BJ (cell line): ENCODE data around the gene CAMKV. TPM values are rescaled to one million over a fixed set of nuclear protein-coding genes. Genes with fewer than 3 reads are reported as not detected.
"Not testable (repeated sequence)": the region's sequence is repeated elsewhere in the genome, so short reads cannot be mapped to it uniquely, and the experiment has no call there.

Experiments
- CTCF ChIA-PET: fragments of 350-600 bp; formaldehyde crosslinking; extraction: SDS; loops from one replicate; lab custom pipeline; 2021; ENCODE audit warnings: antibody characterized with exemption, inconsistent platforms; lab: Yijun Ruan, JAX
- POLR2A ChIA-PET: fragments of 300-600 bp; sonication (Branson Sonifier 250); formaldehyde crosslinking; extraction: SDS; loops from one replicate; lab custom pipeline; 2021; ENCODE audit warnings: antibody characterized with exemption; lab: Charles Lee
- DNase-seq: peaks from one replicate; pipeline ENCODE4 v3.0.0-alpha.2; 2011; ENCODE audit warnings: low read depth
- H3K27me3 ChIP-seq: 2 replicates; pipeline ENCODE4 v1.6.0; 2011; ENCODE audit warnings: low read length; ENCODE audit not compliant: control insufficient read depth, insufficient read depth
- H3K36me3 ChIP-seq: 2 replicates; pipeline ENCODE4 v1.5.1; 2011; ENCODE audit warnings: low read length; ENCODE audit not compliant: control insufficient read depth, insufficient read depth
- H3K4me3 ChIP-seq: 2 replicates; pipeline ENCODE4 v1.5.1; 2011; ENCODE audit warnings: low read depth, mild to moderate bottlenecking, control low read depth, low read length
- polyA plus RNA-seq: library from polyadenylated mRNA; depleted of rRNA; stranded (reverse); fragments of >200 nt; gene quantifications from 2 replicates; pipeline ENCODE4 v1.2.3, GENCODE V29; 2011
- TF ChIP-seq, protein P1 (sequence below): IDR thresholded peaks from 2 replicates; pipeline ENCODE4 v1.5.1; 2011; ENCODE audit warnings: low read depth, mild to moderate bottlenecking, control low read depth, inconsistent platforms, low read length, moderate library complexity; ENCODE audit not compliant: insufficient read depth

Gene CAMKV
- polyA plus RNA-seq, 1 experiment = not detected

DNA sequence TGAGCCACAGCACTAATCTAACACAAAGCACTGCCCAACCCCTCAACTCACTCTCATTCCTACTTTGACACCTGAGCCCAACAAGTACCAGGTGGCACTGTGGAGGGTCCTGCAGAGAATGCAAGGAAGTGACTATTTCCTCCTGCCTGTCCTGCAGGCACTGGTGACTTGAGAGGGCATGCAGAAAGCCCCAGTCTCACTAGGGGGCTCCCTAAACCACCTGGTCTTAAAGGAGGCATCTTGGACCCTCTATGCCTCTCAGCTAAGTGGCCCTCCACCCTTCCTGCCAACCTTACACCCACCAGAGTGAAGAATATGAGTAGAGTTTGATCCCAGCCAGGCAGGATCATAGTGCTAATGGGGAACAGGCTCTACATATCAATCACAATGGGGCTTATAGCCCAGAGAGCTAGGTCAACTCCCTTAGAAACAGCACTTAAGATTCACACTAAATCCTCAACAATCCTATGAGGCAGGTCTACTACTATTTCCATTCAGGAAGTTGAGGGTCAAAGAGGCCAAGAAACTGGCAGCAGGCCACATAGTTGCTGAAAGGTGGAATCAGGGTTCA is 28.5 kb downstream of the CAMKV start:
- DNase-seq = no peak
- no peaks in the 10 kb centered on the region; the same call in none of the 2 replicates for H3K36me3 ChIP-seq
- TF ChIP-seq, protein P1, sequence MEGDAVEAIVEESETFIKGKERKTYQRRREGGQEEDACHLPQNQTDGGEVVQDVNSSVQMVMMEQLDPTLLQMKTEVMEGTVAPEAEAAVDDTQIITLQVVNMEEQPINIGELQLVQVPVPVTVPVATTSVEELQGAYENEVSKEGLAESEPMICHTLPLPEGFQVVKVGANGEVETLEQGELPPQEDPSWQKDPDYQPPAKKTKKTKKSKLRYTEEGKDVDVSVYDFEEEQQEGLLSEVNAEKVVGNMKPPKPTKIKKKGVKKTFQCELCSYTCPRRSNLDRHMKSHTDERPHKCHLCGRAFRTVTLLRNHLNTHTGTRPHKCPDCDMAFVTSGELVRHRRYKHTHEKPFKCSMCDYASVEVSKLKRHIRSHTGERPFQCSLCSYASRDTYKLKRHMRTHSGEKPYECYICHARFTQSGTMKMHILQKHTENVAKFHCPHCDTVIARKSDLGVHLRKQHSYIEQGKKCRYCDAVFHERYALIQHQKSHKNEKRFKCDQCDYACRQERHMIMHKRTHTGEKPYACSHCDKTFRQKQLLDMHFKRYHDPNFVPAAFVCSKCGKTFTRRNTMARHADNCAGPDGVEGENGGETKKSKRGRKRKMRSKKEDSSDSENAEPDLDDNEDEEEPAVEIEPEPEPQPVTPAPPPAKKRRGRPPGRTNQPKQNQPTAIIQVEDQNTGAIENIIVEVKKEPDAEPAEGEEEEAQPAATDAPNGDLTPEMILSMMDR = peak; percentile 47; the same call in 1 of the 2 replicates
- CTCF ChIA-PET = interaction anchor here (0.7 to 12.2 kb wide), 10 partner anchors 8 to 139 kb away, joined by 3 to 287 read pairs (median 6); partner anchors contain the start of genes CAMKV, CDHR4 and INKA1
- no peak overlapping the region for H3K4me3 ChIP-seq
- no peaks in the 10 kb centered on the region for H3K27me3 ChIP-seq
- POLR2A ChIA-PET = no interaction called here

GRCh38 chr3:49840388-49840787 is 29.3 kb downstream of the CAMKV start:
- Histone ChIP-seq H3K27me3 (no peaks in the 10 kb centered on the region), H3K4me3 (no peak overlapping the region), H3K36me3 (no peaks in the 10 kb centered on the region; the same call in none of the 2 replicates)
- POLR2A ChIA-PET = no interaction called here
- CTCF ChIA-PET = interaction anchor here (0.7 to 12.2 kb wide), 12 partner anchors 9 to 301 kb away, joined by 3 to 287 read pairs (median 10); partner anchors contain the start of genes CAMKV, CDHR4, INKA1 and UBA7
- TF ChIP-seq, protein P1 = no peak
- DNase-seq = no peak

DNA sequence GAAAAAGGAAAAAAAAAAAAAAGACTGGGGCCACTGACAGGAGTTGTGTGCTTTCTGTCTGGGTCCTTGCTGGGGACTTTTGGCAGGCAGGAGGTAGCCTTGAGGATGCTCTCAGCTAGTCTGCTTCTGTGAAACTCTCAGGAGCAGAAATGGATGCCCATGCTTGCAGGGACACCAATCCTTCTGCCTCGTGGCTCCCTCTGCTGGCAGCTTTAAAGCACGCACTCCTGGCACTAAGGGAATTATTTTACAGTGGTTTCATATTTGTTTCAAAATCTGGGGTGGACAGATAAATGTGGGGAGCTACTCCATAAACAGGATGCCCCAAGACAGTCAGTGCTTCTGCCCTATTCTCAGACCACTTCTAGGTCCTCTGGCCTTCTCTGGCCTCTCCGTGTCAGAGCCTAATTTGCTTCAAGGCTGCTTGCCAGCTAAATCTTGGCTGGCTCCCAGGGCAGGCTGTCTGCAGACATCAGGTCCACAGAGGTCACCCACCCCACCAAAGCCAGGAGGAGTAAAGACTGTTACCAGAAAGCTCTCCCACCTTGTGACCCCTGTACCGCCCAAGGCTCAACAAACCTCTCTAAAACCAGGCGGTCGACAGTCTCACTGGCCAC is 30.4 kb downstream of the CAMKV start:
- Histone ChIP-seq H3K27me3 (no peaks in the 10 kb centered on the region), H3K4me3 (no peak overlapping the region), H3K36me3 (no peaks in the 10 kb centered on the region; the same call in none of the 2 replicates)
- TF ChIP-seq, protein P1 = peak; percentile 89
- ChIA-PET CTCF (interaction anchor here (0.7 to 12.2 kb wide), 32 partner anchors 8 to 317 kb away, joined by 3 to 287 read pairs (median 4); partner anchors contain the start of genes AMIGO3, CAMKV, CDHR4 and INKA1), POLR2A (no interaction called here)
- DNase-seq = peak; percentile 16

GRCh38 chr3:49831341-49831740 is 38.4 kb downstream of the CAMKV start:
- DNase-seq = no peak
- ChIA-PET POLR2A (no interaction called here), CTCF (interaction anchor here (0.6 to 12.2 kb wide), 4 partner anchors 8 to 26 kb away, joined by 3 to 287 read pairs (median 12); partner anchors contain the start of genes CDHR4 and INKA1)
- Histone ChIP-seq H3K4me3 (no peak overlapping the region), H3K36me3 (peaks cover 5% of the 10 kb centered on the region), H3K27me3 (no peaks in the 10 kb centered on the region)
- TF ChIP-seq, protein P1 = no peak

DNA sequence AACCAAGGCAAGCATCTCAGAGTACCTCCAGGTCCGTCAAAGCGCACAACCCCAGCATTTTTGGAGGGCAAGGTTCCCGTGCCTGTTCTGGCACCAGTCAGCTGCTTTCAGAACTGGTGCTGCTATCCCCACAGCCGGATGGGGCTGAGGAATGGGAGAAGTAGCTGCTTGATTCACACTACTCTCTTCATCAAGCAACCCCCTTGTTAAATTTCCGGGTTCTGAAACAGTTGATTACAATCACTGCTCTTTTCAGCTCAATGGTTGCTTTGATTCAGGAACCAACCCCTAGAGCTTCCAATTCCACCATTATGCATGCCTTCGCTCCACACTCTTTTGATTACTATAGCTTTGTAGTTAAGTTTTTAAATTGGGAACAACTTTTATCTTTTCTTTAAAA is 43.7 kb downstream of the CAMKV start:
- no peak overlapping the region for H3K4me3 ChIP-seq
- H3K27me3 ChIP-seq = no peaks in the 10 kb centered on the region
- TF ChIP-seq, protein P1 = no peak
- peaks cover 5% of the 10 kb centered on the region for H3K36me3 ChIP-seq
- POLR2A ChIA-PET = interaction anchor here (0.6 kb wide), 1 partner anchor 410 kb away, joined by 5 read pairs; no protein-coding TSS in a partner anchor
- CTCF ChIA-PET = interaction anchor here (1.0 to 1.2 kb wide), 2 partner anchors 10 to 23 kb away, joined by 3 to 4 read pairs; partner anchors contain the start of gene INKA1
- no peak for DNase-seq

DNA sequence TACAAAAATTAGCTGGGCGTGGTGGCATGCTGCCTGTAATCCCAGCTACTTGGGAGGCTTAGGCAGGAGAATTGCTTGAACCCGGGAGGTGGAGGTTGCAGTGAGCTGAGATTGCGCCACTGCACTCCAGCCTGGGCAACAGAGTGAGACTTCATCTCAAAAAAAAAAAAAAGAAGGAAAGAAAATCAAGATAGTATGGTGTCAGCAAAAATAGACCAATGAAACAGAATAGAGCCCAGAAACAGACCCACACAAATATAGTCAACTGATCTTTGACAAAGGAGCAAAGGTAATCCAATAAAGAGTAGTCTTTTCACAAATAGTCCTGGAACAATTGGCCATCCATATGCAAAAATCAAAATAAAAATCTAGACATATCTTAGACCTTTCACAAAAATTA is 46.6 kb downstream of the CAMKV start:
- H3K36me3 ChIP-seq, H3K27me3 ChIP-seq, POLR2A ChIA-PET, H3K4me3 ChIP-seq, DNase-seq: not testable (repeated sequence)
- CTCF ChIA-PET = interaction anchor here (1.0 kb wide), 1 partner anchor 16 kb away, joined by 3 read pairs; no protein-coding TSS in a partner anchor
